Spleen (tissue), 7 donors: ENCODE data around the gene PDCD10.

Experiments
- POLR2A ChIP-seq, 3 donors: fragments of 450-650 bp; IDR thresholded peaks; one replicate each; pipeline ENCODE4 v1.5.1; 2017; ENCODE audit warnings: antibody characterized with exemption in 3 of 3, mild to moderate bottlenecking in 1 of 3
- TF ChIP-seq, protein P1 (sequence below), 11 experiments: fragments of 200-600 bp in 7 of 11; fragments of 450-650 bp in 4 of 11; sonication (generic) in 4 of 11; IDR thresholded peaks in 8 of 11; conservative IDR thresholded peaks in 3 of 11; 1 replicate in 7 of 11; 2 replicates in 4 of 11; pipeline versions ENCODE4 v1.4.0 to v1.8.0; 2016 to 2021; ENCODE audit warnings: antibody characterized with exemption in 11 of 11, inconsistent platforms in 4 of 11, mild to moderate bottlenecking in 1 of 11
- donor health status: DM: no; HTN: no; CAD: no; lungs with moderate emphysema.
- donor health status: DM: no; HTN: no; CAD: no.
- donor health status: DM: no; HTN: no; CAD: no.

DNA sequence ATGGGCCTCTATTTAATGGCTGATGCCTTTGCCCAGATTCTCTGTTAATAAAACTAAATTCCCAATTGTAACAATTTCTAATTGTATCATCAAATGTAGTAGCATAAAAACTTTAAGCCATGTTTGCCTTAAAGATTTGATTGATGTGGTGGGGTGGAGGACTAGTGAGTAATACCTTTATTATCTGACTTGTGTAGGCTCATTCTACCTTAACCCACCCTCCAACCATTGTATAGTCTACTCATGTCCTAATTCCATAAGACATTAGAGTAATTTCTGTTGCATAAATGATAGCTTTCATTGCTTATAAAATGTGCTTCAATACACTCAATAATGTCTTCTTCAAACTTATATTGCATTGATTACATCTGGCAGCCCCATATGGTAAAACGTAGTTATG lies 26.6 kb upstream of the PDCD10 start:
- TF ChIP-seq, protein P1, sequence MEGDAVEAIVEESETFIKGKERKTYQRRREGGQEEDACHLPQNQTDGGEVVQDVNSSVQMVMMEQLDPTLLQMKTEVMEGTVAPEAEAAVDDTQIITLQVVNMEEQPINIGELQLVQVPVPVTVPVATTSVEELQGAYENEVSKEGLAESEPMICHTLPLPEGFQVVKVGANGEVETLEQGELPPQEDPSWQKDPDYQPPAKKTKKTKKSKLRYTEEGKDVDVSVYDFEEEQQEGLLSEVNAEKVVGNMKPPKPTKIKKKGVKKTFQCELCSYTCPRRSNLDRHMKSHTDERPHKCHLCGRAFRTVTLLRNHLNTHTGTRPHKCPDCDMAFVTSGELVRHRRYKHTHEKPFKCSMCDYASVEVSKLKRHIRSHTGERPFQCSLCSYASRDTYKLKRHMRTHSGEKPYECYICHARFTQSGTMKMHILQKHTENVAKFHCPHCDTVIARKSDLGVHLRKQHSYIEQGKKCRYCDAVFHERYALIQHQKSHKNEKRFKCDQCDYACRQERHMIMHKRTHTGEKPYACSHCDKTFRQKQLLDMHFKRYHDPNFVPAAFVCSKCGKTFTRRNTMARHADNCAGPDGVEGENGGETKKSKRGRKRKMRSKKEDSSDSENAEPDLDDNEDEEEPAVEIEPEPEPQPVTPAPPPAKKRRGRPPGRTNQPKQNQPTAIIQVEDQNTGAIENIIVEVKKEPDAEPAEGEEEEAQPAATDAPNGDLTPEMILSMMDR (IDR thresholded peaks at IDR 0.05 in 8 of 11, conservative IDR thresholded peaks at IDR 0.05 in 3 of 11) = no peak
- TF ChIP-seq POLR2A (IDR thresholded peaks at IDR 0.05) = no peak
